HepG2 (cell line): ENCODE measurements around the gene INTS4. TPM values are rescaled to one million over a fixed set of nuclear protein-coding genes. Genes with fewer than 3 reads are reported as not detected.

Source experiments
- ATAC-seq: fragments of 200-7000 bp; cut with Tn5 transposase; 3 replicates; pipeline ENCODE4 v1.9.1; 2020; ENCODE audit warnings: mild to moderate bottlenecking, moderate library complexity
- BruUV-seq: library from RNA; stranded (reverse); fragments of 400-500 nt; replicated peaks from 2 replicates; lab custom pipeline; 2021; lab: Mats Ljungman, UMichigan
- CTCF ChIA-PET: fragments of 300-600 bp; formaldehyde crosslinking; extraction: SDS; loops from one replicate; lab custom pipeline; 2021; ENCODE audit warnings: low total read pairs, inconsistent platforms, low intra/inter-chr PET ratio; lab: Yijun Ruan, JAX
- POLR2A ChIA-PET: fragments of 350-600 bp; sonication (Branson Sonifier 250); formaldehyde crosslinking; loops from one replicate; lab custom pipeline; 2020; ENCODE audit warnings: antibody characterized with exemption, inconsistent platforms; lab: Yijun Ruan, JAX
- DNase-seq: peaks from one replicate; pipeline ENCODE4 v3.0.0-alpha.2; 2015; ENCODE audit warnings: low spot score
- FAIRE-seq: peaks from 3 replicates; lab custom pipeline; 2011; peaks lifted over from hg19 to GRCh38; lab: Jason Lieb, UNC
- H2AFZ ChIP-seq: one replicate; pipeline ENCODE4 v1.6.1; 2011; ENCODE audit warnings: low read length, inconsistent platforms
- H3K27ac ChIP-seq: fragments of 300-600 bp; 3 replicates; pipeline ENCODE4 v1.8.0; 2011; ENCODE audit warnings: mixed run types, mild to moderate bottlenecking, mixed read lengths, low read length, inconsistent platforms; ENCODE audit not compliant: insufficient read depth; ENCODE audit errors: extremely low read length
- H3K27me3 ChIP-seq, 2 experiments: fragments of 200-600 bp in 1 of 2; 2 replicates in 1 of 2; 3 replicates in 1 of 2; pipeline versions ENCODE4 v1.6.0 to v1.8.0; 2011; ENCODE audit warnings: low read length in 2 of 2, mild to moderate bottlenecking in 2 of 2, moderate library complexity in 2 of 2, inconsistent platforms in 1 of 2; ENCODE audit not compliant: insufficient read depth in 2 of 2, control insufficient read depth in 1 of 2
- H3K36me3 ChIP-seq, 2 experiments: fragments of 200-600 bp in 1 of 2; replicated peaks in 1 of 2; 2 replicates in 1 of 2; 3 replicates in 1 of 2; pipeline versions ENCODE4 v1.5.1 to v1.8.0; 2011; ENCODE audit warnings: low read length in 2 of 2, inconsistent platforms in 1 of 2; ENCODE audit not compliant: insufficient read depth in 2 of 2, control insufficient read depth in 1 of 2
- H3K4me1 ChIP-seq: 2 replicates; pipeline ENCODE4 v1.5.1; 2012; ENCODE audit warnings: low read length, inconsistent platforms; ENCODE audit not compliant: insufficient read depth
- H3K4me2 ChIP-seq: 2 replicates; pipeline ENCODE4 v1.6.0; 2011; ENCODE audit warnings: low read depth, low read length, inconsistent platforms
- H3K4me3 ChIP-seq, 3 experiments: fragments of 200-600 bp in 1 of 3; sonication (generic), shearing (Covaris generic) in 1 of 3; replicated peaks in 1 of 3; 2 replicates each; pipeline ENCODE4 v1.5.1; 2011 to 2016; ENCODE audit warnings: low read length in 3 of 3, inconsistent platforms in 2 of 3, low read depth in 2 of 3, mild to moderate bottlenecking in 2 of 3, control low read depth in 1 of 3, mixed read lengths in 1 of 3; ENCODE audit not compliant: insufficient read depth in 1 of 3
- H3K79me2 ChIP-seq: one replicate; pipeline ENCODE4 v1.6.1; 2011; ENCODE audit warnings: low read length, inconsistent platforms; ENCODE audit not compliant: insufficient read depth
- H3K9ac ChIP-seq: 2 replicates; pipeline ENCODE4 v1.6.0; 2011; ENCODE audit warnings: mild to moderate bottlenecking, low read depth, low read length, inconsistent platforms; ENCODE audit not compliant: insufficient read depth
- H3K9me3 ChIP-seq: 2 replicates; pipeline ENCODE4 v1.5.1; 2012; ENCODE audit warnings: mild to moderate bottlenecking, low read length
- H4K20me1 ChIP-seq: 2 replicates; pipeline ENCODE4 v1.6.0; 2011; ENCODE audit warnings: inconsistent platforms, mild to moderate bottlenecking, low read length, moderate library complexity; ENCODE audit not compliant: insufficient read depth
- DMTF1 ChIP-seq: sonication (generic); formaldehyde crosslinking; IDR thresholded peaks from 2 replicates; pipeline ENCODE4 v1.4.0; 2020; ENCODE audit warnings: mild to moderate bottlenecking, missing genetic modification reagents
- ELF4 ChIP-seq: sonication (generic); formaldehyde crosslinking; IDR thresholded peaks from 2 replicates; pipeline ENCODE4 v1.5.0; 2020; ENCODE audit warnings: missing genetic modification reagents, mild to moderate bottlenecking, moderate library complexity, borderline replicate concordance
- IRF1 ChIP-seq: sonication (generic); formaldehyde crosslinking; IDR thresholded peaks from 2 replicates; pipeline ENCODE4 v1.4.0; 2020; ENCODE audit warnings: low read depth, mild to moderate bottlenecking, missing genetic modification reagents
- ISL2 ChIP-seq: sonication (generic); formaldehyde crosslinking; IDR thresholded peaks from 2 replicates; pipeline ENCODE4 v1.5.0; 2020; ENCODE audit warnings: missing genetic modification reagents
- MTA1 ChIP-seq: sonication (generic); formaldehyde crosslinking; IDR thresholded peaks from 2 replicates; pipeline ENCODE4 v1.4.0; 2020; ENCODE audit warnings: missing genetic modification reagents, mild to moderate bottlenecking, borderline replicate concordance
- RBFOX2 ChIP-seq: fragments of 200-400 bp; formaldehyde crosslinking; IDR thresholded peaks from 2 replicates; pipeline ENCODE4 v1.6.1; 2017; ENCODE audit warnings: low read depth, mild to moderate bottlenecking, low read length
- SOX6 ChIP-seq, 2 experiments: fragments of 450-650 bp in 1 of 2; sonication (generic) in 1 of 2; formaldehyde crosslinking in 1 of 2; IDR thresholded peaks; 2 replicates each; pipeline versions ENCODE4 v1.4.0 to v1.6.1; 2017 to 2020; ENCODE audit warnings: antibody characterized with exemption in 1 of 2, mild to moderate bottlenecking in 1 of 2, missing genetic modification reagents in 1 of 2
- SYNCRIP ChIP-seq: fragments of 200-400 bp; formaldehyde crosslinking; IDR thresholded peaks from 2 replicates; pipeline ENCODE4 v1.6.1; 2018; ENCODE audit warnings: mild to moderate bottlenecking, low read depth, low read length; ENCODE audit not compliant: insufficient read depth
- TFAP4 ChIP-seq: sonication (generic); IDR thresholded peaks from 2 replicates; pipeline ENCODE4 v1.6.1; 2016; ENCODE audit warnings: low read depth, borderline replicate concordance
- ZBTB1 ChIP-seq: sonication (generic); formaldehyde crosslinking; IDR thresholded peaks from 2 replicates; pipeline ENCODE4 v1.4.0; 2020; ENCODE audit warnings: missing genetic modification reagents, borderline replicate concordance
- ZNF138 ChIP-seq: sonication (generic); formaldehyde crosslinking; IDR thresholded peaks from 2 replicates; pipeline ENCODE4 v1.5.0; 2020; ENCODE audit warnings: mild to moderate bottlenecking, low read depth, missing genetic modification reagents
- ZNF343 ChIP-seq: sonication (generic); formaldehyde crosslinking; IDR thresholded peaks from 2 replicates; pipeline ENCODE4 v1.4.0; 2020; ENCODE audit warnings: mild to moderate bottlenecking, missing genetic modification reagents
- ZNF549 ChIP-seq: sonication (generic); formaldehyde crosslinking; IDR thresholded peaks from 2 replicates; pipeline ENCODE4 v1.5.0; 2020; ENCODE audit warnings: missing genetic modification reagents
- ZNF746 ChIP-seq: sonication (generic); formaldehyde crosslinking; IDR thresholded peaks from 2 replicates; pipeline ENCODE4 v1.8.0; 2022; ENCODE audit warnings: mild to moderate bottlenecking, missing genetic modification reagents
- WGBS: methylation state at CpG from one replicate; pipeline ENCODE4 v1.1.6; 2017; ENCODE audit warnings: low lambda C conversion rate; 5-methylcytosine and 5-hydroxymethylcytosine counted together
- in situ Hi-C: cut with HindIII; loops from 2 replicates; pipeline ENCODE4 v1.10.0; 2017; ENCODE audit warnings: low pct_unique_long_range_greater_than_20kb; ENCODE audit not compliant: extremely low pct_ligation_motif_present
- intact Hi-C: fragments of 100-400 bp; cut with micrococcal nuclease; formaldehyde crosslinking; loops from one replicate; pipeline ENCODE4 v1.10.0; 2022; ENCODE audit not compliant: unreplicated experiment
- polyA plus RNA-seq, 8 experiments: library from polyadenylated mRNA; depleted of rRNA in 3 of 8; stranded (reverse) in 7 of 8; unstranded in 1 of 8; fragments of >200 nt; fragmentation: Illumina TruSeq in 4 of 8; extraction: Trizol in 4 of 8; gene quantifications; 2 replicates each; pipeline versions ENCODE4 v1.2.1 to v1.2.3, GENCODE V29; 2011 to 2016; ENCODE audit warnings: low read depth in 4 of 8, missing spikeins in 1 of 8, mixed read lengths in 1 of 8; ENCODE audit not compliant: insufficient read depth in 1 of 8
- total RNA-seq, 5 experiments: library from RNA; depleted of rRNA; stranded (reverse); fragments of >200 nt; fragmentation: Illumina TruSeq; extraction: Trizol; gene quantifications; 2 replicates each; pipeline ENCODE4 v1.2.3, GENCODE V29; 2016; ENCODE audit warnings: low read depth in 1 of 5

INTS4 gene
- total and polyA plus RNA-seq, 2 of the 13 experiments (the other 11 are each of a cell fraction or from before 2014, with no cell fraction given): 37.3 to 44.8 TPM

- Histone ChIP-seq H3K4me2 (no peak overlapping the region), H3K4me3 (no peak overlapping the region), H3K4me1 (no peaks in the 10 kb centered on the region), H3K27me3 (no peaks in the 10 kb centered on the region), H2AFZ (no peak overlapping the region), H3K79me2 (no peaks in the 10 kb centered on the region), H3K9me3 (no peaks in the 10 kb centered on the region), H3K27ac (no peak overlapping the region), H3K36me3 (peaks cover 13 to 49% of the 10 kb centered on the region in 2 experiments; a peak in 4 of 5 replicates), H4K20me1 (no peaks in the 10 kb centered on the region), H3K9ac (no peak overlapping the region)
- ATAC-seq: no peak
- no peak for DNase-seq
- no peak for TF ChIP-seq ZNF549 (CRISPR knock-in tag)
- in situ Hi-C loops (no loop called here), intact Hi-C loops (no loop called here)
- POLR2A ChIA-PET: no interaction called here
- CTCF ChIA-PET: no interaction called here
- 98% methylated on average over 6 of the region's 6 CpGs for WGBS
- FAIRE-seq: no peak
- BruUV-seq: no TSS peak
Observed at GRCh38 chr11:77884186-77884828, 110.2 kb downstream of the INTS4 start.

- Histone ChIP-seq H4K20me1 (no peaks in the 10 kb centered on the region), H3K4me3 (no peak overlapping the region), H3K27ac (no peak overlapping the region), H3K79me2 (no peaks in the 10 kb centered on the region), H3K4me2 (no peak overlapping the region), H3K27me3 (no peaks in the 10 kb centered on the region), H2AFZ (no peak overlapping the region), H3K9me3 (no peaks in the 10 kb centered on the region), H3K9ac (no peak overlapping the region), H3K36me3 (peaks cover 17 to 53% of the 10 kb centered on the region in 2 experiments; a peak in 4 of 5 replicates), H3K4me1 (no peaks in the 10 kb centered on the region)
- no TSS peak for BruUV-seq
- intact Hi-C loops: no loop called here
- POLR2A ChIA-PET: no interaction called here
- ATAC-seq (no peak), DNase-seq (no peak), FAIRE-seq (no peak)
- CTCF ChIA-PET: no interaction called here
- in situ Hi-C loops: no loop called here
- WGBS: 97% methylated on average over 5 of the region's 5 CpGs
- TF ChIP-seq RBFOX2 (no peak), TFAP4 (no peak), SOX6 (IDR thresholded peaks at IDR 0.05) (no peak), SOX6 (CRISPR knock-in tag; IDR thresholded peaks at IDR 0.05) (no peak), ZNF343 (CRISPR knock-in tag) (no peak), ISL2 (CRISPR knock-in tag) (no peak), ZNF746 (CRISPR knock-in tag) (no peak), DMTF1 (CRISPR knock-in tag) (no peak), SYNCRIP (no peak), MTA1 (CRISPR knock-in tag) (no peak), ZNF138 (CRISPR knock-in tag) (no peak), IRF1 (CRISPR knock-in tag) (no peak), ELF4 (CRISPR knock-in tag) (no peak), ZBTB1 (no peak)
Observed at GRCh38 chr11:77883775-77884174, 110.7 kb downstream of the INTS4 start.
